ENCODE data around the gene ARL9. TPM values are rescaled to one million over a fixed set of nuclear protein-coding genes. Genes with fewer than 3 reads are reported as not detected.
A peak's percentile ranks its signal among the peaks of the same experiment; 100 is the strongest.

ARL9 gene
- total RNA-seq, result not detected

GRCh38 chr4:56505269-56506130, at the start of gene ARL9:
Gene ARL9, plus strand, starts transcription at chr4:56505791. Its CDS starts 72 bp downstream, at chr4:56505863.
- DNase-seq, result peak; percentile 59

GRCh38 chr4:56460085-56460484, 45.5 kb upstream of the ARL9 start:
- DNase-seq, result no peak

GRCh38 chr4:56462157-56462556, 43.4 kb upstream of the ARL9 start:
- DNase-seq, result no peak

GRCh38 chr4:56463711-56464110, 41.9 kb upstream of the ARL9 start:
- no peak for DNase-seq

GRCh38 chr4:56464581-56464980, 41.0 kb upstream of the ARL9 start:
- no peak for DNase-seq

- no peak for DNase-seq
Measured at GRCh38 chr4:56465599-56466295, 39.8 kb upstream of the ARL9 start.

GRCh38 chr4:56466296-56466761, 39.3 kb upstream of the ARL9 start:
- DNase-seq, result peak; percentile 8

GRCh38 chr4:56466910-56467283, 38.7 kb upstream of the ARL9 start:
- peak; percentile 41 for DNase-seq

- DNase-seq, result peak; percentile 96
Measured at GRCh38 chr4:56467284-56468096, 38.1 kb upstream of the ARL9 start, which contains the start of gene SRP72. Gene SRP72, plus strand, starts transcription at chr4:56467617. Its CDS starts 19 bp downstream, at chr4:56467636.

- DNase-seq, result peak; percentile 65
Measured at GRCh38 chr4:56468097-56468422, 37.5 kb upstream of the ARL9 start.

GRCh38 chr4:56469489-56470210, 35.9 kb upstream of the ARL9 start:
- no peak for DNase-seq

- DNase-seq, result no peak
Measured at GRCh38 chr4:56475917-56476316, 29.7 kb upstream of the ARL9 start.

- no peak for DNase-seq
Measured at GRCh38 chr4:56477192-56477702, 28.3 kb upstream of the ARL9 start.

- no peak for DNase-seq
Measured at GRCh38 chr4:56480691-56481090, 24.9 kb upstream of the ARL9 start.

GRCh38 chr4:56496241-56496640, 9.3 kb upstream of the ARL9 start:
- DNase-seq, result no peak

- peak; percentile 8 for DNase-seq
Measured at GRCh38 chr4:56511098-56511497, 5.5 kb downstream of the ARL9 start.

- no peak for DNase-seq
Measured at GRCh38 chr4:56512166-56512565, 6.6 kb downstream of the ARL9 start.

- no peak for DNase-seq
Measured at GRCh38 chr4:56513517-56513916, 7.9 kb downstream of the ARL9 start.

- peak; percentile 87 for DNase-seq
Measured at GRCh38 chr4:56530269-56531148, 24.9 kb downstream of the ARL9 start.

GRCh38 chr4:56531149-56531770, 25.7 kb downstream of the ARL9 start:
- DNase-seq, result no peak

Data from tongue (tissue), 2 donors.